Activated naive CD4-positive, alpha-beta T cell treated with anti-CD3 and anti-CD28 coated beads, Interleukin-2, amount 50 U/mL, for 24 hours (primary cell): ENCODE data around the gene ZMYND10.

Experiments used
- H3K27ac Mint-ChIP-seq: one replicate; pipeline ENCODE4 v1.8.0; 2021; ENCODE audit warnings: mild to moderate bottlenecking, mixed read lengths
- H3K27me3 Mint-ChIP-seq: one replicate; pipeline ENCODE4 v1.8.0; 2021; ENCODE audit warnings: mixed read lengths
- H3K36me3 Mint-ChIP-seq: one replicate; pipeline ENCODE4 v1.8.0; 2021; ENCODE audit warnings: mixed read lengths
- H3K4me1 Mint-ChIP-seq: one replicate; pipeline ENCODE4 v1.8.0; 2021; ENCODE audit warnings: mixed read lengths
- H3K4me3 Mint-ChIP-seq: one replicate; pipeline ENCODE4 v1.8.0; 2021; ENCODE audit warnings: mild to moderate bottlenecking, mixed read lengths
- H3K9me3 Mint-ChIP-seq: one replicate; pipeline ENCODE4 v1.8.0; 2021; ENCODE audit warnings: mixed read lengths

The ZMYND10 gene

GRCh38 chr3:50345586-50346234 is at the start of gene ZMYND10:
Gene ZMYND10 (minus strand): TSS chr3:50345732. CDS start chr3:50345579, 153 bp downstream.
- Mint-ChIP-seq H3K4me1 (peaks cover 48% of the 10 kb centered on the region), H3K9me3 (no peaks in the 10 kb centered on the region), H3K4me3 (peak within 1 kb of the TSS; percentile 68), H3K36me3 (no peaks in the 10 kb centered on the region), H3K27ac (no peak within 1 kb of the TSS), H3K27me3 (no peaks in the 10 kb centered on the region)

- H3K36me3 Mint-ChIP-seq: no peaks in the 10 kb centered on the region
- H3K27me3 Mint-ChIP-seq: no peaks in the 10 kb centered on the region
- no peak overlapping the region for H3K27ac Mint-ChIP-seq
- H3K4me3 Mint-ChIP-seq: no peak overlapping the region
- H3K9me3 Mint-ChIP-seq: no peaks in the 10 kb centered on the region
- H3K4me1 Mint-ChIP-seq: peaks cover 3% of the 10 kb centered on the region
These were observed 47.5 kb upstream of the ZMYND10 start for GRCh38 chr3:50393061-50393460.

DNA sequence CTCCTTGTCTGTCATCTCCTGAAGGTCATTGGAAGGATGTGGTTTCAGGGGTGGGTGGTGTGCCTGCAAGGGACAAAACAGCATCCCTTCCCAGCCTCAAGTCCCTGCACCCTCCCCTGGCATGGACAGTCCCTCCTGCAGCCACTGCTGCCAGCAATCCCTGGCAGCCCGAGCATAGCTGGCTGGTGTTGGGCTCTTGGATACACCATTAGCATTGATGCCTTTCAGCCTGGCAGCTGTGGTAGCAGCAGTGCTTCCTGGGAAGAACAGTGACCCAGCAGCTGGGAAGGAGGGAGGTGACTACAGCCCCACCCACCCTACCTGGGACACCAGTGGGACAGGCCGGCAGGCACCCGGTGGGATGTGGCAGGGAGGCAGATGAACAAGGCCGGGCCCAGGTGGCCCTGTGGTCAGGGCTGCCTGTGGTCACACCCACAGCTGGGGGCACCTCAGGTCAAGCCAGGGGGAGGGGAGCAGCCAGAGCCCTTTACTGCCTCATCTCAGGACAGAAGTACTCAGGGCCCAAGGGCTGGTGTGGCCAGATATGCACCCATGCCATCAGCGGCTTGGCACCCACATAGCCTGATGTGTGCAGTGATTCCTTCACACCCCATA is 46.7 kb upstream of the ZMYND10 start:
- no peak overlapping the region for H3K4me3 Mint-ChIP-seq
- H3K9me3 Mint-ChIP-seq: no peaks in the 10 kb centered on the region
- no peak overlapping the region for H3K27ac Mint-ChIP-seq
- peaks cover 3% of the 10 kb centered on the region for H3K4me1 Mint-ChIP-seq
- no peaks in the 10 kb centered on the region for H3K27me3 Mint-ChIP-seq
- no peaks in the 10 kb centered on the region for H3K36me3 Mint-ChIP-seq

- no peaks in the 10 kb centered on the region for H3K36me3 Mint-ChIP-seq
- no peak overlapping the region for H3K27ac Mint-ChIP-seq
- H3K9me3 Mint-ChIP-seq: no peaks in the 10 kb centered on the region
- H3K4me3 Mint-ChIP-seq: no peak overlapping the region
- no peaks in the 10 kb centered on the region for H3K27me3 Mint-ChIP-seq
- H3K4me1 Mint-ChIP-seq: peaks cover 3% of the 10 kb centered on the region
These were observed 45.1 kb upstream of the ZMYND10 start for GRCh38 chr3:50390508-50391224.

DNA sequence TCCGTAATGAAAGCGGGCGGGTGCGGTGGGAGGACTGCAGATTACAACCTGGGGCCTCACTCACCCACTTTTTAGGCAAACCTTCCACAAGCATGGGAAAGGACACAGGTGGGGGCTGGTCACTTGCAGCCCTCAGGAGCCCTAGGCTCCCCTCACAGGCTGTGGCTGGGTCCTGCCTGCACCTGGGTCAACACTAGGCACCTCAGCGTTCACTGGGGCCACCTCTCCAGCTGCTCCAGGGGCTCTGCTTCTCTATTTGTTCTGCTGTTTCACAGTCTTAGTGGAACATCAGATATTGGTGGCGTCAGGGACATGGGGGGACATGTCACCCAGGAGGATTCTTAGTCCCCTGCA is 43.9 kb upstream of the ZMYND10 start:
- Mint-ChIP-seq H3K4me3 (no peak overlapping the region), H3K27ac (no peak overlapping the region), H3K27me3 (no peaks in the 10 kb centered on the region), H3K36me3 (no peaks in the 10 kb centered on the region), H3K9me3 (no peaks in the 10 kb centered on the region), H3K4me1 (peaks cover 3% of the 10 kb centered on the region)

DNA sequence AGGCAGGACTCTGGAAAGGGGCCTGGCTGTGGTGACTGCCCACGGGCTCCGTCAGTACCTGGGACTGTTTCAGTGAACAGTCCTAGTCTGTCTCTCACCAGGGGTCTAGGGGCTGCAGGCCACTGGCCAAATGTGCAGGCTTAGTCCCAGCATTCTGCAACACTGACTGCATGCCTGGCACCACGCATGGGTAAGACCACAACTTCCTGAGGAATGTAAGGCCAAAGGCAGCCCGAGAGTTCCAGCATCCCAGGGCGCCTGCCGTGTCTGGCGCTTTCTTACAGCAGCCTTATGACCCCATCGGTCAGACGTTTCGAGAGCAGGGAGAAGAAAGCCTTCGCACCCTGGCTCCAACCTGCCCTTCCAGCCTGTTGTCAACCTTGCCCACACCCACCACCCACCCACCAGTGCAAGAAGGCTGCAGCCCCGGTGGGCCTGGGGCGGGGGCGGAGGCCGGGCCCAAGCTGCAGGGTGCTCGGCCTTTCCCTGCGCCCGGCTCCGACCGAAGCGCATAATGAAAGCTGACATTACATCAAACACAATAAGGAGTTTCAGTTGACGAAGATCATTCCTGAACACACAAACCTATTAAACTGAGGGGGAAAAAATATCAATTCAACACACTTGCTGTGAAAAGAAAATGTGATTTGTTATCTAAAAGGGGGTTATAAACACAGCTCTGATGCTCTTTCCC is 43.3 kb upstream of the ZMYND10 start:
- no peaks in the 10 kb centered on the region for H3K27me3 Mint-ChIP-seq
- no peak overlapping the region for H3K4me3 Mint-ChIP-seq
- no peaks in the 10 kb centered on the region for H3K36me3 Mint-ChIP-seq
- H3K9me3 Mint-ChIP-seq: no peaks in the 10 kb centered on the region
- H3K4me1 Mint-ChIP-seq: peaks cover 3% of the 10 kb centered on the region
- no peak overlapping the region for H3K27ac Mint-ChIP-seq

DNA sequence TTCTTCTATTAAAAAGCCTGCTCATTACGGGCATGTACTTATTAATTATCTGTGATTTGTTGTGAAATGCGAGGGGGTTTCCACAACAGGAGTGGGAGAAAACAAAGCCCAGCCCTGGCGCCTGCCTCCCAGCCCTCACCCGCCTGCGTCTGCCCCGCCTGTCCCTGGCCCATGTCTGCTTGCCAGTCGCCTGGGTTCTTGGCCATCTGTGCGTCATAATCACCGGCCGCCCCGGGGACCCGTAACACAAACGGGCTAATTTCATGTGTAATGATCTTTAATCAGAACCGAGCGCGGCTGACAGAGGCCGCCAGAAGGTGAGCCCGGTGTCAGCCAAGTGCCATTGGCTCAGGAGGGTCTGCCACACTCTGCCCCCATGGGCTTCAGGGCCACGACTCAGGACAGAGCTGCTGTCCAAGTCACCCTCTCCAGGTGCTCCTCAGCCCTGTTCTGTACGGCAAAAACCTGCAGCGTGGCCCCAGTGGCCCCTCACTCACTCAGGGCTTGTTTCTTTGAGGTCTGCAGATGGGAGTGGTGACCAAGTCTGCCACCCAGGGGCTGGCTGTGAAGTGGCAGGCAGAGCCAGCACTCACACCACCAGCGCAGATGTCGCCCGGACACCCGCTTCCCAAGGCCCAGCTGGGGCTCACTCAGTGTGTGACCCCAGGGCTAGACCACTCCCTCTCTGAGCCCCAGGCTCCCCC is 42.6 kb upstream of the ZMYND10 start:
- H3K9me3 Mint-ChIP-seq: no peaks in the 10 kb centered on the region
- no peaks in the 10 kb centered on the region for H3K27me3 Mint-ChIP-seq
- no peaks in the 10 kb centered on the region for H3K36me3 Mint-ChIP-seq

GRCh38 chr3:50385754-50386153 is 40.2 kb upstream of the ZMYND10 start:
- H3K9me3 Mint-ChIP-seq: no peaks in the 10 kb centered on the region
- no peak overlapping the region for H3K4me3 Mint-ChIP-seq
- no peak overlapping the region for H3K27ac Mint-ChIP-seq
- no peaks in the 10 kb centered on the region for H3K27me3 Mint-ChIP-seq
- no peaks in the 10 kb centered on the region for H3K4me1 Mint-ChIP-seq
- no peaks in the 10 kb centered on the region for H3K36me3 Mint-ChIP-seq

More for the DNA sequence above, 42.6 kb upstream of the ZMYND10 start:
- Mint-ChIP-seq H3K4me1 (peaks cover 3% of the 10 kb centered on the region), H3K4me3 (no peak overlapping the region), H3K27ac (no peak overlapping the region)

DNA sequence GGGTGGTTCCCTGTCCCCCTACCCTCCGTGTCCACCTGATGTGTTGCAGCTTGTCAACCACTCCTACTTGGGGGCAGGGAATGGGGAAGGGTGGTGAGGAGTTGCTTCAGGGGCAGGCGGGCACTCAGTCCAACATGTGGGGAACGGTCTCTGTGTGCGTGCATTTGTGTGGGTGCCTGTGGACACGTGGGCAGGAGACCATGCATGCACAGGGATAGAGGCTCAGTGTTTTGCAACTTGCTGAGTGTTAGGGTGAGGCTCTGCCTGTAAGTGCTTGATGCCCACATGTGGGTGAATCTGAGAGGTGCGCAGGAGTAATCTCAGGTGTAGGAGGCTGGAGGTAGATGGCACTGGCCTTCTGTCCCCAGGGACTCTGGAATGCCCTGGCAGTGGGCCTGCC is 38.2 kb upstream of the ZMYND10 start:
- no peaks in the 10 kb centered on the region for H3K36me3 Mint-ChIP-seq
- no peak overlapping the region for H3K4me3 Mint-ChIP-seq
- H3K27ac Mint-ChIP-seq: no peak overlapping the region
- no peaks in the 10 kb centered on the region for H3K9me3 Mint-ChIP-seq
- no peaks in the 10 kb centered on the region for H3K4me1 Mint-ChIP-seq
- no peaks in the 10 kb centered on the region for H3K27me3 Mint-ChIP-seq

- Mint-ChIP-seq H3K27me3 (no peaks in the 10 kb centered on the region), H3K4me3 (no peak overlapping the region), H3K27ac (no peak overlapping the region), H3K36me3 (no peaks in the 10 kb centered on the region), H3K4me1 (no peaks in the 10 kb centered on the region), H3K9me3 (no peaks in the 10 kb centered on the region)
These were observed 37.2 kb upstream of the ZMYND10 start for GRCh38 chr3:50382722-50383121.

- Mint-ChIP-seq H3K27ac (no peak overlapping the region), H3K4me1 (no peaks in the 10 kb centered on the region), H3K4me3 (no peak overlapping the region), H3K36me3 (no peaks in the 10 kb centered on the region), H3K9me3 (no peaks in the 10 kb centered on the region), H3K27me3 (no peaks in the 10 kb centered on the region)
These were observed 35.9 kb upstream of the ZMYND10 start for GRCh38 chr3:50381383-50381782.

DNA sequence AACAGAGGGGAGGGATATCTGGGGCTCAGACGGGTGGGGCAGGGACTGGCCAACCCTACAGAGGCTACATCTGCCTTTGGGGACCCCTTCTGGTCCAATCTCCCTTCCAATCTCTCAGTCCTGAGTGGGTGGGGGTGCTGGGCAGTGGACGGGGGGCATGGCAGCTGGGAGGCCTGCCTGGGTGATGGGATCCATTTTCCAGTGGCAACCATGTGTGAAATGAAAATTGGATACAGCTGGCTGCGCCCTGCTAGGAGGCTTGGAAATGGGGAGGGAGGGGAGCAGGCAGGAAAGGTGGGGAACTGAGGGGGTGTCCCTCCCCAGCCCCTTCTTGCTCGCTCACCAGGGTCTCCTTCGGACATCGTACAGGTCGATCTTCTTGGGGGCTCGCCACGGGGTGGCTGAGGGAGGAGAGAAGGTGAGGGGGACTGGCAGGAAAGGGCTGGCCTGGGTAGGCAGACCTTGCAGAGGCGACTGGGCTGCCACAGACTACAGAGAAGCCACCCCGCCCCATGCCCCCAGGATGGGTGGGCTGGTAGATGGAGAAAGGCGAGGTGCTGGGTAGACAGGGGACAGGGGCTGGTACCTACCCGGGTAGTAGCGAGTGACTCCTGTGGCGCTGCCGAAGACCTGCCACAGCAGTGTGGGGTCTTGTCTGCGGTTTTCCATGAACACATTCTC is 35.0 kb upstream of the ZMYND10 start:
- Mint-ChIP-seq H3K4me1 (no peaks in the 10 kb centered on the region), H3K4me3 (no peak overlapping the region), H3K27me3 (no peaks in the 10 kb centered on the region), H3K36me3 (no peaks in the 10 kb centered on the region), H3K27ac (no peak overlapping the region), H3K9me3 (no peaks in the 10 kb centered on the region)

- Mint-ChIP-seq H3K4me1 (peaks cover under 1% of the 10 kb centered on the region), H3K27me3 (no peaks in the 10 kb centered on the region), H3K9me3 (no peaks in the 10 kb centered on the region), H3K4me3 (no peak overlapping the region), H3K27ac (no peak overlapping the region), H3K36me3 (no peaks in the 10 kb centered on the region)
These were observed 33.2 kb upstream of the ZMYND10 start for GRCh38 chr3:50378757-50379156.

GRCh38 chr3:50378024-50378423 is 32.5 kb upstream of the ZMYND10 start:
- Mint-ChIP-seq H3K4me1 (peaks cover 5% of the 10 kb centered on the region), H3K27ac (no peak overlapping the region), H3K36me3 (no peaks in the 10 kb centered on the region), H3K27me3 (no peaks in the 10 kb centered on the region), H3K9me3 (no peaks in the 10 kb centered on the region), H3K4me3 (no peak overlapping the region)
